Keratinocyte (primary cell): Measurements from ENCODE around the gene PLTP. TPM values are rescaled to one million over a fixed set of nuclear protein-coding genes. Genes with fewer than 3 reads are reported as not detected.

Source experiments
- DNase-seq: peaks from one replicate; pipeline ENCODE4 v3.0.0-alpha.2; 2011; ENCODE audit warnings: low read depth, missing footprints, low spot score
- FAIRE-seq: peaks from 2 replicates; lab custom pipeline; 2011; peaks lifted over from hg19 to GRCh38; lab: Jason Lieb, UNC
- H2AFZ ChIP-seq: 2 replicates; pipeline ENCODE4 v1.6.0; 2012; ENCODE audit warnings: low read length, control low read depth, inconsistent platforms; ENCODE audit not compliant: control insufficient read depth
- H3K27ac ChIP-seq: 2 replicates; pipeline ENCODE4 v1.5.1; 2011; ENCODE audit warnings: low read length; ENCODE audit not compliant: control insufficient read depth, insufficient read depth
- H3K27me3 ChIP-seq: 3 replicates; pipeline ENCODE4 v1.6.0; 2011; ENCODE audit warnings: low read length; ENCODE audit not compliant: control insufficient read depth, insufficient read depth; ENCODE audit errors: extremely low read depth
- H3K36me3 ChIP-seq, 2 experiments: 2 replicates in 1 of 2; 3 replicates in 1 of 2; pipeline ENCODE4 v1.5.1; 2011; ENCODE audit warnings: low read length in 2 of 2, mild to moderate bottlenecking in 1 of 2; ENCODE audit not compliant: control insufficient read depth in 2 of 2, insufficient read depth in 2 of 2; ENCODE audit errors: extremely low read depth in 1 of 2
- H3K4me1 ChIP-seq: 3 replicates; pipeline ENCODE4 v1.5.1; 2011; ENCODE audit warnings: low read length; ENCODE audit not compliant: control insufficient read depth, insufficient read depth; ENCODE audit errors: extremely low read depth
- H3K4me2 ChIP-seq: 3 replicates; pipeline ENCODE4 v1.6.0; 2011; ENCODE audit warnings: low read depth, low read length; ENCODE audit not compliant: control insufficient read depth, insufficient read depth; ENCODE audit errors: extremely low read depth
- H3K4me3 ChIP-seq, 3 experiments: fragments of 200-600 bp in 1 of 3; sonication (generic) in 1 of 3; 2 replicates in 2 of 3; 3 replicates in 1 of 3; pipeline ENCODE4 v1.5.1; 2011 to 2016; ENCODE audit warnings: low read length in 3 of 3, mild to moderate bottlenecking in 3 of 3, control low read depth in 2 of 3, inconsistent platforms in 1 of 3, low read depth in 1 of 3, mixed read lengths in 1 of 3, mixed run types in 1 of 3, moderate library complexity in 1 of 3; ENCODE audit not compliant: control insufficient read depth in 2 of 3, insufficient read depth in 2 of 3; ENCODE audit errors: extremely low read depth in 1 of 3
- H3K79me2 ChIP-seq: 2 replicates; pipeline ENCODE4 v1.6.0; 2012; ENCODE audit warnings: low read length; ENCODE audit not compliant: control insufficient read depth, insufficient read depth
- H3K9ac ChIP-seq: 3 replicates; pipeline ENCODE4 v1.6.0; 2011; ENCODE audit warnings: low read length; ENCODE audit not compliant: control insufficient read depth, insufficient read depth; ENCODE audit errors: extremely low read depth
- H3K9me1 ChIP-seq: 3 replicates; pipeline ENCODE4 v1.6.0; 2011; ENCODE audit warnings: low read length; ENCODE audit not compliant: control insufficient read depth, insufficient read depth; ENCODE audit errors: extremely low read depth
- H3K9me3 ChIP-seq: 2 replicates; pipeline ENCODE4 v1.5.1; 2012; ENCODE audit warnings: low read depth, low read length; ENCODE audit not compliant: control insufficient read depth
- H4K20me1 ChIP-seq: 3 replicates; pipeline ENCODE4 v1.6.0; 2011; ENCODE audit warnings: low read length; ENCODE audit not compliant: control insufficient read depth, insufficient read depth; ENCODE audit errors: extremely low read depth
- EZH2 ChIP-seq: IDR thresholded peaks from one replicate; pipeline ENCODE4 v1.6.1; 2012; ENCODE audit warnings: inconsistent platforms, mild to moderate bottlenecking, low read length, moderate library complexity
- dilution Hi-C: fragments of 300-500 bp; cut with MboI; formaldehyde crosslinking; loops from one replicate; pipeline ENCODE4 v1.7.0; 2020; ENCODE audit warnings: low sequenced_read_pairs; ENCODE audit not compliant: extremely low pct_ligation_motif_present
- polyA plus RNA-seq, 5 experiments: library from polyadenylated mRNA; depleted of rRNA in 3 of 5; stranded (reverse) in 3 of 5; stranded (forward) in 1 of 5; unstranded in 1 of 5; fragments of >200 nt; gene quantifications; 1 replicate in 1 of 5; 2 replicates in 3 of 5; 3 replicates in 1 of 5; pipeline versions ENCODE4 v1.2.1 to v1.2.3, GENCODE V29; 2011 to 2012; ENCODE audit warnings: missing spikeins in 2 of 5, low read depth in 1 of 5, low replicate concordance in 1 of 5
- TF ChIP-seq, protein P1 (sequence below), 3 experiments: IDR thresholded peaks in 1 of 3; conservative IDR thresholded peaks in 1 of 3; optimal IDR thresholded peaks in 1 of 3; 2 replicates in 2 of 3; 3 replicates in 1 of 3; pipeline versions ENCODE3 to v1.5.1; 2011; ENCODE audit warnings: low read length in 3 of 3, mild to moderate bottlenecking in 3 of 3, moderate library complexity in 2 of 3, control low read depth in 1 of 3, inconsistent platforms in 1 of 3; ENCODE audit not compliant: insufficient read depth in 2 of 3; ENCODE audit errors: extremely low read depth in 1 of 3

The PLTP gene
- polyA plus RNA-seq, 1 donor (not counting 4 experiments of a cell fraction or from before 2014, with no cell fraction given): 26.3 TPM

DNA sequence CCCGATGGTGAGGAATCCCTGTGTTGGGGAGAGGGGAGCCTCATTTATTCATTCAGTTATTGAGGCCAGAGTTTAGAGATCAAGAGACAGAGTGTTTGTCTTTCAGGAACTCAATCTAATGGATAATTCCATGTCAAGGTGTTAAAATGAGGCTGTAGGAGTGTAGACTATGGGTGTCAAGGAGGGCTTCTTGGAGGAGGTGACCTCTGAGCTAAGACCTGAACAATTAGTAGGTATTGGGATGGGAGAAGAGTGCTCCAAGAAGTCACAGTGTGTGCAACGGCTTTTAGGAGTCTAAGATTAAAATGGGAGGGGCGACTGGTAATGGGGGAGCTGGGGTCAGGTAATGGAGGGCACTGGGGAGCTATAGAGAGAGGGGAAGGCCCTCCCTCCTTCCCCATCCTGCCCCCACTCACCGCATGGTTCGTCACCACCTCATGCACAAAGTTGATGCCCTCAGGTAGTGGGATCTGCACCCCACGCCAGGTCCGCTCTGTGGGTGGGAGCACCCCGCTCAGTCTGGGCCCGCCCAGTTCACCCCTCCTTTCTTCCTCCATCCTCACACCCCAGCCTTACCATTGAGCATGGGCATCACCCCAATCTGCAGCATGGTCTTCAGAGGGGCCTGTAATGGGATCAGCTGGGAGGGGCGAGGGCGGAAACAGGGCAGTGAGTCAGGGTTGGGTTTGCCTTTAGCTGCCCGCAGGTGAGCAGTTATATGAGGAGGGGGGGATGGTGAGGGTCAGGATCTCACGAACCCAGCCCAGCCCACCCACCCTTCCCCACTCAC lies 12.7 kb downstream of the PLTP start:
- no peak overlapping the region for H3K9ac ChIP-seq
- no peaks in the 10 kb centered on the region for H4K20me1 ChIP-seq
- H3K4me1 ChIP-seq: no peaks in the 10 kb centered on the region
- H3K27me3 ChIP-seq: no peaks in the 10 kb centered on the region
- H3K4me3 ChIP-seq: no peak overlapping the region
- H3K9me1 ChIP-seq: no peaks in the 10 kb centered on the region
- FAIRE-seq (no peak), DNase-seq (no peak)
- dilution Hi-C loops: no loop called here
- H3K79me2 ChIP-seq: no peaks in the 10 kb centered on the region
- no peak overlapping the region for H3K4me2 ChIP-seq
- no peak for TF ChIP-seq EZH2
- TF ChIP-seq, protein P1, sequence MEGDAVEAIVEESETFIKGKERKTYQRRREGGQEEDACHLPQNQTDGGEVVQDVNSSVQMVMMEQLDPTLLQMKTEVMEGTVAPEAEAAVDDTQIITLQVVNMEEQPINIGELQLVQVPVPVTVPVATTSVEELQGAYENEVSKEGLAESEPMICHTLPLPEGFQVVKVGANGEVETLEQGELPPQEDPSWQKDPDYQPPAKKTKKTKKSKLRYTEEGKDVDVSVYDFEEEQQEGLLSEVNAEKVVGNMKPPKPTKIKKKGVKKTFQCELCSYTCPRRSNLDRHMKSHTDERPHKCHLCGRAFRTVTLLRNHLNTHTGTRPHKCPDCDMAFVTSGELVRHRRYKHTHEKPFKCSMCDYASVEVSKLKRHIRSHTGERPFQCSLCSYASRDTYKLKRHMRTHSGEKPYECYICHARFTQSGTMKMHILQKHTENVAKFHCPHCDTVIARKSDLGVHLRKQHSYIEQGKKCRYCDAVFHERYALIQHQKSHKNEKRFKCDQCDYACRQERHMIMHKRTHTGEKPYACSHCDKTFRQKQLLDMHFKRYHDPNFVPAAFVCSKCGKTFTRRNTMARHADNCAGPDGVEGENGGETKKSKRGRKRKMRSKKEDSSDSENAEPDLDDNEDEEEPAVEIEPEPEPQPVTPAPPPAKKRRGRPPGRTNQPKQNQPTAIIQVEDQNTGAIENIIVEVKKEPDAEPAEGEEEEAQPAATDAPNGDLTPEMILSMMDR (optimal IDR thresholded peaks at IDR 0.05 in 1 of 3, IDR thresholded peaks at IDR 0.05 in 1 of 3, conservative IDR thresholded peaks at IDR 0.05 in 1 of 3; ENCODE audit: extremely low read depth in 1 of 3, insufficient read depth in 2 of 3, low read length in 3 of 3): no peak
- H3K9me3 ChIP-seq: no peaks in the 10 kb centered on the region
- H3K27ac ChIP-seq: no peak overlapping the region
- peaks cover 13 to 32% of the 10 kb centered on the region in 2 experiments for H3K36me3 ChIP-seq
- no peak overlapping the region for H2AFZ ChIP-seq

DNA sequence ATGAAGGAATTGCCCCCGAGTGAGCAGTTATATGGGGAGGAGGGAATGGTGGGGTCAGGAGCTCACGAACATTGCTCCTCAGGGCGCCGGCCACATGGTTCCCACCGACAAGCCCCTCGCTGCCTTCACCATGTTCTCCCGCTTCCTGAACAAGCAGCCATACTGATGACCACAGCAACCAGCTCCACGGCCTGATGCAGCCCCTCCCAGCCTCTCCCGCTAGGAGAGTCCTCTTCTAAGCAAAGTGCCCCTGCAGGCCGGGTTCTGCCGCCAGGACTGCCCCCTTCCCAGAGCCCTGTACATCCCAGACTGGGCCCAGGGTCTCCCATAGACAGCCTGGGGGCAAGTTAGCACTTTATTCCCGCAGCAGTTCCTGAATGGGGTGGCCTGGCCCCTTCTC lies 13.7 kb downstream of the PLTP start:
- no peak for TF ChIP-seq EZH2
- TF ChIP-seq, protein P1 (optimal IDR thresholded peaks at IDR 0.05 in 1 of 3, IDR thresholded peaks at IDR 0.05 in 1 of 3, conservative IDR thresholded peaks at IDR 0.05 in 1 of 3; ENCODE audit: extremely low read depth in 1 of 3, insufficient read depth in 2 of 3, low read length in 3 of 3): no peak
- H3K4me2 ChIP-seq: no peak overlapping the region
- H3K4me1 ChIP-seq: no peaks in the 10 kb centered on the region
- dilution Hi-C loops: no loop called here
- no peak overlapping the region for H2AFZ ChIP-seq
- H3K27ac ChIP-seq: no peak overlapping the region
- no peaks in the 10 kb centered on the region for H3K27me3 ChIP-seq
- no peaks in the 10 kb centered on the region for H3K9me1 ChIP-seq
- H3K36me3 ChIP-seq: peaks cover 13 to 37% of the 10 kb centered on the region in 2 experiments
- H3K9me3 ChIP-seq: no peaks in the 10 kb centered on the region
- no peak overlapping the region for H3K4me3 ChIP-seq
- H3K79me2 ChIP-seq: no peaks in the 10 kb centered on the region
- DNase-seq (no peak), FAIRE-seq (no peak)
- no peaks in the 10 kb centered on the region for H4K20me1 ChIP-seq
- no peak overlapping the region for H3K9ac ChIP-seq
